NCI-H345 treated with DMSO at 0.1 percent for 48 hours (cell line): Measurements from ENCODE around the gene NEK11.

Experiments used
- DNase-seq: peaks from one replicate; lab custom pipeline; 2025; ENCODE audit not compliant: unreplicated experiment; lab: John Stamatoyannopoulos, UW

NEK11 gene

DNA sequence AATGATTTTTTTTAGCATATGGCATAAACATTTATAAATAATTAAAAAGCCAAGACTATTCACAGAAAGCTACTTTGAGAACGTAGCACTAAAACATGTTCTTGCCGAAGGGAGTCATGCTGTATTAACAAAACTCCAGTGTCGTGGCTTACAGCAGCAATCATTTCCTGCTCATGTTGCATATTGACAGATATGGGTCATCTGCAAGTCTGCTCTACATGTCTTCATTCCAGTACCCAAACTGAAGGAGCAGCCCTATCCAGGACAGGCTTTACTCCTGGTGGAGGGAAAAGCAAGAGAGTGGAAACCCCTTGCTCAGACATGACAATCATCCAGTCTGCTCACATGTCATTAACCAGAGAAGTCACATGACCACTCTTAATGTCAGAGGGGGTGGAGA lies 87.6 kb downstream of the NEK11 start:
- DNase-seq, result no peak

DNA sequence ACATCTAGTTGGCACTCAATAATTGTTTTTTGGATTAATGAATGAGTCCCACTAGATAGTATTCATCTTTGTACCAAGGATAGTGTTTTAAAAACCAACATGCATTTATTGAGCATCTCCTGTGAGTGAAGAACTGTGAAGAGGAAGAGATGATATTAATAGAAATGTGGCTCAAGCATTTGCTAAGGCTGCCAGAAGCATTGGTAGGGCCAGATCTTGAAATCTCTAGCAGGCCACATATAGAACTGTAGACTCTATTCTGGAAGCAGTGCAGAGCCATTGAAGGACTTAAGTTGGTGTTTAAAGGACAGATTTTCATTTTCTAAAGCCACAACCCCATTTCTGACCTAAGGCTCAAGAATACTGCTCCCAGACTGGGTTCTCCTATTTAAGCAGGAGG lies 99.0 kb downstream of the NEK11 start:
- no peak for DNase-seq

DNA sequence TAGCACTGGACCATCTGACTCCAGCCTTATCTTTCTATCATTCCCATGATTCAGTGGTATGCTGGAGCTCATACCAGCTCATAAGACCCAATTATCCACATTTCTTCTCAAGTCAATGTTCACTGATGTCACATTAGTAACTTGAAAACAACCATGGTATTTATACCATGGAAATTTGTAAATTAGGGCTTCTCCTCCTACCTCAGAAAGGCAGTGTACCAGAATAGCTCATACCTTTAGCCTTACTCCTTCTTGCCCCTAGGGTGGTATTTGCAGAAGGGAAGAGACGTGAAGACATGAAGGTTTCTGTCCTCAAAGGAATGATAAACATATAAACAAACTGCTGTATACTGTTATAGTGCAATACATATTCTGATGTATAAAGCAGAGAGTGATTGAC lies 114.2 kb downstream of the NEK11 start:
- no peak for DNase-seq

DNA sequence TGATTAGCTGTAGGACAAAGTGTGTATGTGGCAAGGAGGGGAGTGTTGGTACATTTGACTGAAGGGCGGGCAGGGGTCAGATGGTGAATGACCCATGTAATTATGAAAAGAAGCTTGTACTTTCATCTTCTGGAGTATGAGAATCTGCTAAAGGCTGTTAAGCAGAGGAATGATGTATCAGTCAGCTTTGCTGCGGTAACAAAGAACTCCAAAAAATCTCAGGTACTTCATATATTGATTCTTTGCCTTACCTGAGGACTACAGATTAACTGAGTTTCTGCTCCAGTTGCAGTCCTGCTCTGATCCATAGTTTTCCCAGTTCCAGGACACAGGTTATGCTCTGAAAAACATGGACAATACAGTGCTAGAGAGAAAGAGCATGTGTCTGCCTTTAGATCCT lies 115.1 kb downstream of the NEK11 start:
- DNase-seq, result no peak

DNA sequence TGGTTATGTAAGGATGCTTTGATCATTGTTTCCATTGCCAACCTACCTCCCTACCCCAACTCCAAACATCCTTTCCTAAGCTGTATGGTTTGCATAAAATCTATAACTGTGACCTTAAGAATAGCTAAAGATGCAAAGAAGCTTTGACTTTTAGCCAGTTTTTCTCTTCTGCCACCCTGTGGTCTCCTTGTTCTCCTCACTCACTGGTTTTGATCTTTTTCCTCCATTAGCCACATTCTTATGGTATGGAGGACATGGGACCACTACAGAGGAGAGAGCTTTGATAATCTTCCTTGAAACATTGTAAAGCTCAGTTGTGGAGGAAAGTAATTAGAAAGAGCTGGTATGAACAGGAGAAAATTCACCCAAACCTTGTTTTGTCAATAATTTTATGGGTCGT lies 115.9 kb downstream of the NEK11 start:
- no peak for DNase-seq

DNA sequence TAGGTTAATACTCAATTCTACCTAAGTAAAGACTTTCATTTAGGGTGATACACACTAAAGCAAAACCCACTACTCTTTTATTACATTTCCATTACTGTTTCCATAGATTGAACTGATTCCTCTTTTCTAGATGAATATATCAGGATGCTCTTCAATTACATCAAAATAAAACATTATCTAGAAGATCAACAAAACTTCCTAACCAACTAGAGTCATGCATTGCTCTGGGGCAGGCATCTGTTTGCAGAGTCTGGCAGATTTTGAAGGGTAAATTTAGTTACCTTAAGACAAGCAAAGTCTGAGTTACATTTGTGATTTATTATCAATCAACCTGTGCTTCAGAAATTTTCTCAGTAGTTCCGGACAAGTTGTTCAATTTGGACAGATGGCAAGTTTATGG lies 117.1 kb downstream of the NEK11 start:
- DNase-seq, result no peak

DNA sequence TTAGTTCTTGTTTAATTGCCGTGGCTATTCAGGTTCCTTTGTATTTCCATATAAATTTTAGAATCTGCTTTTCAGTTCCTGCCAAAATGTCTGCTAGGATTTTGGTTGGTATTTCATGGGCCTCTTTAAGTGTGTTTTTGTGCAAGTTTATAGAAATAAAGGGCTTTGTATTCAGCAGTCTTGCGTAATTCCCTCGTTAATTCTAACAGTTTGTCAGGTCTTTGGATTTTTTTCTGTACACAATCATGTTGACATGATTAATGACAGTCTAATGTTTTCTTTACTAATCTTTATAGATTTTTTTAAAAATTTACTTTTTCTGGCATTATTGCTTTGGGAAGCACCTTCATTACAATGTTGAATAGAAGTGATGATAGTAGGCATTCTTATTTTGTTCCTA lies 120.9 kb downstream of the NEK11 start:
- no peak for DNase-seq

DNA sequence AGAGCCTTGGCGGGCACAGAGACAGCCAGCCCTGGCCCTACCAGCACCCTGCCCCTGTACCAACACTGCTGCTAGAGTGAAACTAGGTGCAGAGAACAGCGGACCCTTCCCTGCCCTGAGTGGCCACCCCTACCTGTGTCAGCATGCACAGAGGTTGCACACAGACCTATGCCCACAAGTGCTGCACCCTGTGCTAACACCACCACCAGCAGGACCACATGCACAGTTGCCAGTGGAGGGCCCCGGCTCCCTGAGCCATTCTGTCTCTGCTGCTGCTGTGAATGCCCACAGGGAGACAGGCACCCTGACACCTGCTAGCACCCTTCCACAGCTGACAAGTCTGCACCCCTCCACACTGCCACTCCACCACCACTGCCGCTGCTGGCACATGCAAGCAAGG lies 131.8 kb downstream of the NEK11 start:
- DNase-seq, result no peak

DNA sequence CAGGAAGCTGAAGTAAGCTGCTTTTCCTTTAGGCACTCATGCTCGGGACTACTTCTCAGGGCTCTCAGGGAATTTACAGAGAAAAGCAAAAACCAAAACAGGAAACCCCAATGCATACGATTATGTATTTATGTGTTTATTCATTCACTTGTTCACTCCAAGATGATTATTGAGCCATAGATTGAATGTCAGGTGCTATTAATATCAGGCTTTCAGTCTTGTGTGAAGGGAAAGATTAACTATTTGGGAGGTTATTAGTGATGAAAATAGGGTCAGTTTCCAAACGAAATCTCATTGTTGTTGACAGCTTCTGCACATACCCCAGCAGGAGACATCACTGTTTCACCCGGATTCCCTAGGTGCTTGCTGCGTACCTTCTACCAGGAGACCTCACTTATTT lies 135.8 kb downstream of the NEK11 start:
- DNase-seq, result no peak

DNA sequence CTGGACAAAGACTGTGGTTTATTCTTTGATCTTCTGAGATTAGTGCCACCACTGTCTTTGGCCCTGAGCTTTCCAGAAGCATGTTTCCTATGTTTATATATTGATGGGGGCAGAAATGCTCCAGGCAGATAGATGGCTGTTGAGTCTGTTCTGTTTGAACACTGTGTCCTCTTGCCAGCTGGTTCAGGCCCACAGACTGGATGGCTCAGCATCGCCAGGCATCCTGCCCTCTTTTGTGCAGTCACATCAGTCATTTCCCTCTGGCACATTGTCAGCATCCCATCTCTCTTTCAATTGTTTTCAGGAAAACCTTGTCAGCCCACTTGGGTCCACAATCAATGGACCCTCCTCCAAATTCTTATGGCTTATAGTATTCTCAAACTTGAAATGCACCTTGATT lies 141.2 kb downstream of the NEK11 start:
- no peak for DNase-seq

DNA sequence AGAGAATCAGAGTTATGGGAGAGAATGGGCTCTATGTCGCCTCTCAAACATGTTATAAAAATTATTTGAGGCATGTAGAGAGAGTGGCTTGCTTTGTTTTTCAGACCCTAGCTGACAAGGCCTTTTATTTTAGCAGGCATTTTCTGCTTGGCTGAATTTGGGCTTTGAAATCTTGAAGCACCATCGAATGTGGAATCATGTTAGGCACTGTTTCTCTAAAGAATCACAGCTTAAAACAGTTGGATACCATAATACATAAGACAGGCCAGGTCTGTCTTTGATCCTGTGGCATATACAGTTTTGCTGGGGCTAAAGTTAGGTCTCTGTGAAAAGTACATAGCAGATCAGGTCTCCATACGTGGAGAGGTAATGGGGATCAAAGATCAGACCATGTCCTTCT lies 142.7 kb downstream of the NEK11 start:
- no peak for DNase-seq

DNA sequence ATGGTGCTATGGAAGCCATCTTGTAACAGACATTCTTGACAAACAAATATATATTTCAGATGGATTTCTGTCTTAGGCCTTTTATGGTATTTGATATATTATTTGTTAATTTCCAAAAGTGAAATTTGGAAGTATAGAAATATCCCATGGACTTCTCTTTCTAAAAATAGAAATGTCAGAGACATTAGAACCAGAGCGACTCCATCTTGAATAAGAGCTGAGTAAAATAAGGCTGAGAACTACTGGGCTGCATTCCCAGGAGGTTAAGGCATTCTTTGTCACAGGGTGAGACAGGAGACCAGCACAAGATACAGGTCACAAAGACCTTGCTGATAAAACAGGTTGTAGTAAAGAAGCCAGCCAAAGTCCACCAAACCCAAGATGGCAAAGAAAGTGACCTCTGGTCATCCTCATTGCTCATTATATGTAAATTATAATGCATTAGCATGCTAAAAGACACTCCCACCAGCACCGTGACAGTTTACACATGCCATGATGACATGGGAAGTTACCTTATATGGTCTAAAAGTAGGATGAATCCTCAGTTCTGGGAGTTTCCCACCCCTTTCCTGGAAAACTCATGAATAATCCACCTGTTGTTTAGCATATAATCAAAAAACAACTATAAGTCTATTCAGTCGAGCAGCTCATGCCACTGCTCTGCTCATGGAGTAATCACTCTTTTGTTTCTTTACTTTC lies 146.0 kb downstream of the NEK11 start:
- no peak for DNase-seq

DNA sequence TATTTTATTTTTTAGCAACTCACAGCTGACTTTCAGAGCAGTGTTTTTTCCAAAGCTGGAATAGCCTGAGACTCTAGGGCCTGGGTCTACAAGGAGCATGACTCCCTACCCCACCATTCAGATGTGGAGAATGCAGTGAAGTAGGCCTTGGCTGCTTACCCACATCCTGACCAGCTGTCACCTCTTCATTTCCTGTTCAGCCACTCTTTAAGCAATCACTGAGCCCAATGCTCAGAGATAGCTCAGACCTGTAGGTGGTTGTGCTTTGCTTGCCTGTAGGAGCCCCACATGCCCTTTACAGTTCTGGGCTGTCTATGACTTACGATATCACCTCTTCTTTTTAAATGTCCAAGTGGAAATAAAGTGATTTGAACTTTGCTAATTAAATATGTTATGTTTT lies 148.1 kb downstream of the NEK11 start:
- DNase-seq, result no peak

DNA sequence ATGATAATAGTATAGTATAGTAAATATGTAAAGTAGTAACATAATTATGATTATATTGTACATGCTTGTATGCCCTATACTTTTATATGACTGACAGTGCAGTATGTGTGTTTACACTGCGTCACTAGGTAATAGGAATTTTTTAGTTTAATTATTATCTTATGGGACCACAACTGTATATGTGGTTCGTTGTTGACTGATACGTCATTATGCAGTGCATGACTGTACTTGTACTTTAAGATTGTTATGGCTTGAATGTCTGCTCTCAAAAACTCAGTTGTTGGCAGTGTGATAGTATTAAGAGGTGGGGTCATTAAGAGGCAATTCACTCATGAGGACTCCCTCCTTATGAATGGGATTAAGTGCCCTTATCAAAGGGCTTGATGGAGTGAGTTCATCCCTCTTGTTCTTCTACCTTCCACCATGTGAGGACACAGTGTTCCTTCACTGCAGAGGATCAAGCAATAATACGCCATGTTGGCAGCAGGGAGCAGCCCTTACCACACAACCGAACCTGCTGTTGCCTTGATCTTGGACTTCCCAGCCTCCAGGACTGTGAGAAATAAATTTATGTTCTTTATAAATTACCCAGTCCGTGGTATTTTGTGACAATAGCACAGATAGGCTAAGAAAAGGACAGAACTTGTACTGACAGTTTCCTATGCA lies 152.2 kb downstream of the NEK11 start:
- no peak for DNase-seq

DNA sequence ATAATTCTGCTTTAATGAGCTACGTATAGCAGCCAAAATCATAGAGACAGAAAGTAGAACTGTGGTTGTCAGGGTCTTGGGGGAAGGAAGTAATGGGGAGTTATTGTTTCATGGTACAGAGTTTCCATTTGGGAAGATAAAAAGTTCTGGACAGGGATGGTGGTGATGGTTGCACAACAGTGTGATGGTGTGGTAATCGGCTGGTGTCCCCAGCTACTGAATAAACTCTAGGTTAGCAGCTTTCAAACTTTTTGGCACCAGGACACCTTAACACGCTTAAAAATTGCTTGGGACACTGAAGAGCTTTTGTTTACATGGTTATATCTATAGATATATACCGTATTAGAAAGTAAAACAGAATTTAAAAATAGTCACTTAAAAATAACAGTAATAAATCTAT lies 166.0 kb downstream of the NEK11 start:
- DNase-seq, result no peak

DNA sequence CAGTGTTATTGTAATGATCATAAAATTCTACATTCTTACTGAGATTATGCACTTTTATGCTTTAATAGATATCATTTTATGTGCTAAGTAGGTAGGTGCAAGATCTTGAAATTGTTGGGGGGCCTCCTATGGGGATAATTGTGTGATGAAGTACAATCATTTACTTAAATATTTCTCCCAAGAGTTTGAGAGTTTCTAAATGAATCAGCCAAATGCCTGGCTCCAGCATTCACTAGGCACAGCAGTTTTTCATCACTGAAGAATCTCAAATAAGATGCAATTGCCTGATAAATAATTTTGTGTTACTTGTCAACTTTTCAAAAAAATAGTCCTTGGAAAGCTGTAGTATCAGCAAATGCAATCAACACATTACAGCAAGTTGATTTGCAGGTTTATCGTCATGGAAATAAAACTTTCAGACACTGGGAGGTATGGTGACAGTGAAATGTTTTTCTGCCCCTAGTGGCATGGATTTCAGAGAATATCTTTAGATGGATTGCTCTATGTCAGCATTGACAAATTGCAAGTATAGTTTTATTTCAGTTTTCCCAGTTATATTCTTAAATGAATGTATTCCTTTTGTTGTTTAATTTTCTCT lies 167.1 kb downstream of the NEK11 start:
- DNase-seq, result no peak

DNA sequence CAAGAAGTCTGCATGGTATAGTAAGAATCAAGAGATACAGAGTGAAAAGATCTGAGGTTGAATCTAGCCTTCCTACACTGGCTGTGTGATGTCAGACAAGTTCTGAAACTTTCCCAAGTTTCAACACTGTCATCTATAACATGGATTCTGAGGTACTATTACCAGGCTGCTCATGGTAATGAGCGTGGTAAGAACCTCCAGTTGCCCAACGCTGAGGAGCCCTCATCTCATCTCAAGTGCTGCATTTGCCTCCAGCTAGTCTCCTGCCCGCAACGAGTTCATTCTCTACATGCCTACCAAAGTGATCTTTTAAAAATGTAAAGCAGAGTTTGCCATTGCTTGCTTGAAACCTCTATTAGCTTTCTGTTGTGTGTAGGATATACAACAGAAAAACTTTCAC lies 168.1 kb downstream of the NEK11 start:
- no peak for DNase-seq

DNA sequence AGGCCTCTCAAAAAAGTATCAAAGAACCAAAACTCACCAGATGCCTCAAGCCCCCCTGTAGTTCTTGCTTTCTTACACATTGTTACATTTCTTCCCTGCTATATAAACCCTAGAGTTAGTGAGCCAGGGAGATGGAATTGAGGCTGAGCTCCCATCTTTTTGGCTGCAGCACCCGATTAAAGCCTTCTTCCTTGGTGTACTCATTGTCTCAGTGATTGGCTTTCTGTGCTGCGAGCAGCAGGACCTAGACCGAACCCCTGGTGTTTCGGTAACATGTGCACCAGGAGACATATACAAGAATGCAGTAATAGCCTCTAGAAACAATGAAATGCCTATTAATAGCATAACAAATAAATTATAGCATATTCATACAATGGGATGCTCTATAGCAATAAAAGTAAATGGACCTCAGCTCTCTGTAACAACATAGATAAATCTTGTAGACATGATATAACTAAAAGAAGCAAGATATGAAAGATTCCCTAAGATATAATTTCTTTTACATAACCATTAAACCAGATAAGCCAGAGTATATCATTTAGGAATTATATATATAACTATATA lies 174.0 kb downstream of the NEK11 start:
- DNase-seq, result no peak

DNA sequence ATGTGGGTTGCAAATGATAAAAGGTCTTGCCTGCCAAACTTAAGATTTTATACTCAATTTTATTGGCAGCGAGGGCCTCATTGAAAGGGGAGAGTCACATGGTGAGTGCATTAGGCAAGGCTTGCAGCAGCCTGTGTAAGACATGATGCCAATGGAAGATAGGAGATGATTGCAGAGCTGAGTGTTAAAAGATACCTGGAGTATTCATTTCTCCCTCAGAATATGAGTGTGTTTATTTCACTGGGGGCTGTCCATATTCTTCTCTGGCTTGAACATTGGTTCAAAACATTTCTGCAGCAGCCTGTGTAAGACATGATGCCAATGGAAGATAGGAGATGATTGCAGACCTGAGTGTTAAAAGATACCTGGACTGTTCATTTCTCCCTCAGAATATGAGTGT lies 189.7 kb downstream of the NEK11 start:
- DNase-seq, result no peak

DNA sequence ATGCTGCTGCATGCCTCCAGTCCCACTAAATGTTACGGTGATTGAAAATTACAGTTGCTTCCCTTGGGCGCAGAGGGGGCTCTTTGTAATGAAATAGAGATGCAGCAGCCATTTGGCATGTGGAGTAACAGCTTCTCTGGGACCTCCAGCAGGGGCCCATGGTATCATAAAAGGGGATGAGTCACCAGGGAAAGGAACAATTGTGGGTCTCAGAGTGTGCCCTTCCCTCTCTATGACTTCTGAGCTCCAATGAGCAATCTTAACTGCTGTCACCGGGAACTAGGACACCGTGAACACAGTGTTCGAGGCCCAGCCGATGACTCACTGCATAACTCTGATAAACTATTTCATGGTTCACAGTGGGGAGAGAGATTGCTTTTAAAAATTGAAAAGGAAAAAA lies 190.1 kb downstream of the NEK11 start:
- DNase-seq, result no peak

DNA sequence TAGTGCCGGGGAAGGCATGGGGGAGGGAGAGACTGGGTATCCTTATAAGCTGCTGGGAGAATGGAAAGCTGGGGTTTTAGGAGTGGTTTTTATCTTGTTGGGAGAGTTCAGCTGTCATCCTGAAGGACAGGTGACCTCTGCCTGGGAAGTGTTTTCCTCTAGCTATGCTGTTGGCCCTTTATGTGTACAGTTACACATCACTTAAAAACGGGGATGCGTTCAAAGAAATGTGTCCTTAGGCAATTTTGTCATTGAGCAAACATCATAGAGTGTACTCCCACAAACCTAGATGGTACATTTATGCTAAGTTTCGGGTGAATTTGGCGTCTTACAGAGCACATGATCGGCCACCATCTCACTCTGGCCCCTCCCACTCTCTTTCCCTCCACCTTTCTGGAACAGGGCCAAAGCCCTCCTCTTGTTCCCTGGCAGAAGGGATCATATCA lies 190.6 kb downstream of the NEK11 start:
- no peak for DNase-seq

DNA sequence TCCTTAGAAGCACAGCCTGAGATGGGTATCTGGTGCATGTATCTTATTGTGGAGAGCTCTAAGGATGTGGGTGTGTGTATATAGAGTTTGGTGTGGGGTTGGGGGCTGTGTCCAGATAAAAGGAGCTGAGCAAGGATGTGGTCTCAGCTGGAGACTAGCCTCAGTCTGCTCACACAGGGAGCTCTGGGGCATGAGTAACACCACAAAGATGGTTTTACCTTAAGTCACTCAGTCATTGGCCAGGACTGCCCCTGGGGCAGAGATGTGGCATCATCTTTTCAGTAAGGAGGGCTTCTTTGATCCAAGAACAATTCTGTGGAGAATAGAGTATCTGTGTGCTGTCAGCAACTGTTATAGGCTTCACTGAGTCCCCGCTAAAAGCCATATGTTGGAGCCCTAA lies 191.5 kb downstream of the NEK11 start:
- no peak for DNase-seq
